IPS-18a (cell line): ENCODE measurements around the gene DLX5.

Source experiments
- H3K27ac ChIP-seq: one replicate; pipeline ENCODE4 v1.5.1; 2013; ENCODE audit warnings: low read length
- H3K27me3 ChIP-seq: one replicate; pipeline ENCODE4 v1.6.1; 2013; ENCODE audit warnings: mild to moderate bottlenecking, low read length; ENCODE audit not compliant: control insufficient read depth, insufficient read depth
- H3K36me3 ChIP-seq: one replicate; pipeline ENCODE4 v1.6.1; 2013; ENCODE audit warnings: low read depth, low read length; ENCODE audit not compliant: control insufficient read depth
- H3K4me1 ChIP-seq: one replicate; pipeline ENCODE4 v1.6.1; 2013; ENCODE audit warnings: low read depth, low read length; ENCODE audit not compliant: control insufficient read depth
- H3K4me3 ChIP-seq: one replicate; pipeline ENCODE4 v1.5.1; 2013; ENCODE audit warnings: low read length
- H3K9ac ChIP-seq: one replicate; pipeline ENCODE4 v1.6.1; 2013; ENCODE audit warnings: mild to moderate bottlenecking, low read length, moderate library complexity
- H3K9me3 ChIP-seq: one replicate; pipeline ENCODE4 v1.6.1; 2013; ENCODE audit warnings: low read depth, low read length; ENCODE audit not compliant: control insufficient read depth

DLX5 gene

GRCh38 chr7:97008275-97008917, 16.2 kb downstream of the DLX5 start:
- Histone ChIP-seq H3K36me3 (no peaks in the 10 kb centered on the region), H3K9me3 (peaks cover 5% of the 10 kb centered on the region), H3K27ac (no peak overlapping the region), H3K4me1 (peaks cover 10% of the 10 kb centered on the region), H3K4me3 (no peak overlapping the region), H3K27me3 (peaks cover 95% of the 10 kb centered on the region), H3K9ac (no peak overlapping the region)

- H3K4me1 ChIP-seq, result peaks cover 16% of the 10 kb centered on the region
- no peaks in the 10 kb centered on the region for H3K36me3 ChIP-seq
- H3K9me3 ChIP-seq, result peaks cover 5% of the 10 kb centered on the region
- H3K27ac ChIP-seq, result no peak overlapping the region
- H3K9ac ChIP-seq, result no peak overlapping the region
- H3K27me3 ChIP-seq, result peaks cover 95% of the 10 kb centered on the region
- no peak overlapping the region for H3K4me3 ChIP-seq
Measured at GRCh38 chr7:97007583-97007861, 17.1 kb downstream of the DLX5 start.

- H3K9me3 ChIP-seq, result peaks cover 5% of the 10 kb centered on the region
- peaks cover 95% of the 10 kb centered on the region for H3K27me3 ChIP-seq
- no peaks in the 10 kb centered on the region for H3K36me3 ChIP-seq
- no peak overlapping the region for H3K27ac ChIP-seq
- peak overlapping the region; percentile 50 for H3K4me3 ChIP-seq
- H3K9ac ChIP-seq, result no peak overlapping the region
- peaks cover 20% of the 10 kb centered on the region for H3K4me1 ChIP-seq
Measured at GRCh38 chr7:97006816-97007582, 17.6 kb downstream of the DLX5 start.

GRCh38 chr7:97006055-97006815, 18.4 kb downstream of the DLX5 start:
- Histone ChIP-seq H3K4me1 (peaks cover 26% of the 10 kb centered on the region), H3K4me3 (peak overlapping the region; percentile 50), H3K36me3 (no peaks in the 10 kb centered on the region), H3K9ac (no peak overlapping the region), H3K9me3 (peaks cover 5% of the 10 kb centered on the region), H3K27me3 (peaks cover 95% of the 10 kb centered on the region), H3K27ac (no peak overlapping the region)

GRCh38 chr7:97005183-97006054, 19.2 kb downstream of the DLX5 start, which contains the start of gene DLX6:
Gene DLX6, plus strand, starts transcription at chr7:97005553. Its CDS starts 425 bp downstream, at chr7:97005978.
- H3K9ac ChIP-seq, result no peak within 1 kb of the TSS
- no peaks in the 10 kb centered on the region for H3K36me3 ChIP-seq
- peaks cover 30% of the 10 kb centered on the region for H3K4me1 ChIP-seq
- H3K27ac ChIP-seq, result no peak within 1 kb of the TSS
- peaks cover 95% of the 10 kb centered on the region for H3K27me3 ChIP-seq
- H3K4me3 ChIP-seq, result peak within 1 kb of the TSS; percentile 47
- peaks cover 5% of the 10 kb centered on the region for H3K9me3 ChIP-seq

- H3K27ac ChIP-seq, result no peak overlapping the region
- H3K9me3 ChIP-seq, result peaks cover 5% of the 10 kb centered on the region
- H3K27me3 ChIP-seq, result peaks cover 95% of the 10 kb centered on the region
- no peak overlapping the region for H3K9ac ChIP-seq
- H3K36me3 ChIP-seq, result no peaks in the 10 kb centered on the region
- peaks cover 30% of the 10 kb centered on the region for H3K4me1 ChIP-seq
- peak overlapping the region; percentile 47 for H3K4me3 ChIP-seq
Measured at GRCh38 chr7:97004247-97005182, 20.1 kb downstream of the DLX5 start.

GRCh38 chr7:97003262-97004246, 21.1 kb downstream of the DLX5 start:
- Histone ChIP-seq H3K9ac (no peak overlapping the region), H3K4me1 (peaks cover 35% of the 10 kb centered on the region), H3K9me3 (peaks cover 5% of the 10 kb centered on the region), H3K27me3 (peaks cover 95% of the 10 kb centered on the region), H3K27ac (no peak overlapping the region), H3K4me3 (no peak overlapping the region), H3K36me3 (no peaks in the 10 kb centered on the region)

GRCh38 chr7:97002555-97003261, 21.9 kb downstream of the DLX5 start:
- H3K36me3 ChIP-seq, result no peaks in the 10 kb centered on the region
- no peak overlapping the region for H3K4me3 ChIP-seq
- peaks cover 37% of the 10 kb centered on the region for H3K4me1 ChIP-seq
- peaks cover 95% of the 10 kb centered on the region for H3K27me3 ChIP-seq
- no peak overlapping the region for H3K27ac ChIP-seq
- H3K9ac ChIP-seq, result no peak overlapping the region
- no peaks in the 10 kb centered on the region for H3K9me3 ChIP-seq

GRCh38 chr7:97001656-97002554, 22.7 kb downstream of the DLX5 start:
- Histone ChIP-seq H3K9me3 (no peaks in the 10 kb centered on the region), H3K9ac (no peak overlapping the region), H3K4me1 (peaks cover 32% of the 10 kb centered on the region), H3K27ac (no peak overlapping the region), H3K27me3 (peaks cover 95% of the 10 kb centered on the region), H3K36me3 (no peaks in the 10 kb centered on the region), H3K4me3 (peak overlapping the region; percentile 15)
